GM12891 (cell line): ENCODE data around the gene SLC35G3.

ENCODE experiments used
- POLR2A ChIP-seq: IDR thresholded peaks from 2 replicates; pipeline ENCODE4 v1.6.1; 2011; ENCODE audit warnings: low read depth, low read length, control low read depth
- POLR2AphosphoS5 ChIP-seq: IDR thresholded peaks from 2 replicates; pipeline ENCODE4 v1.6.1; 2011; ENCODE audit warnings: low read depth, low read length, control low read depth
- POU2F2 ChIP-seq: IDR thresholded peaks from 2 replicates; pipeline ENCODE4 v1.6.1; 2011; ENCODE audit warnings: low read depth, mild to moderate bottlenecking, control low read depth, low read length, moderate library complexity
- TAF1 ChIP-seq: IDR thresholded peaks from 2 replicates; pipeline ENCODE4 v1.6.1; 2011; ENCODE audit warnings: low read depth, low read length, control low read depth

DNA sequence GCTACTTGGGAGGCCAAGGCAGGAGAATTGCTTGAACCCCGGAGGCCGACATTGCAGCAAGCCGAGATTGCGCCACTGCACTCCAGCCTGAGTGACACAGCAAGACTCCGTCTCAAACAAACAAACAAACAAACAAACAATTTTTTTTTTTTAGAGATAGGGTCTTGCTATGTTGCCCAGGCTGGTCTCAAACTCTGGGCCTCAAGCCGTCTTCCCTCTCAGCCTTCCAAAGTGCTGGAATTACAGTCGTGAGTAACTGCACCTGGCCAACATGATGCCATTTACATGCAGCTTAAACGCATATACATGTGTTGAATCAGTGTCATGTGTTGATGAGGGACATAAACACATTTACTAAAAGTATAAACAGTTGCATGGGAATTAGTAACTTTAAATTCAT, 46.7 kb upstream of the SLC35G3 start:
- no peak for TF ChIP-seq TAF1
- no peak for TF ChIP-seq POLR2AphosphoS5
- no peak for TF ChIP-seq POLR2A
- TF ChIP-seq POU2F2 = no peak
